ENCODE data around the gene THBD. TPM values are rescaled to one million over a fixed set of nuclear protein-coding genes. Genes with fewer than 3 reads are reported as not detected.

The THBD gene
- total RNA-seq, 4 donors from 2014 or later: 144 to 213 (median 178) TPM

GRCh38 chr20:23007886-23008655, 41.4 kb downstream of the THBD start:
- DNase-seq (ENCODE audit: low spot score in 2 of 2): no peak
- intact Hi-C loops (cut with DNase I; ENCODE audit: low total_unique reads): no loop called here
- TF ChIP-seq POLR2A (IDR thresholded peaks at IDR 0.05) (no peak), CTCF (IDR thresholded peaks at IDR 0.05) (no peak)
- 94% methylated on average over 9 of the region's 9 CpGs for WGBS, 2 donors
- no peak overlapping the region for H3K4me3 ChIP-seq (ENCODE audit: low read depth, poor library complexity, severe bottlenecking)

GRCh38 chr20:23007462-23007861, 42.0 kb downstream of the THBD start:
- intact Hi-C loops (cut with DNase I; ENCODE audit: low total_unique reads): no loop called here
- DNase-seq (ENCODE audit: low spot score in 2 of 2): no peak
- no peak overlapping the region for H3K4me3 ChIP-seq (ENCODE audit: low read depth, poor library complexity, severe bottlenecking)
- WGBS, 2 donors: 72% methylated on average over 3 of the region's 3 CpGs
- TF ChIP-seq POLR2A (IDR thresholded peaks at IDR 0.05): no peak

GRCh38 chr20:23005776-23006175, 43.7 kb downstream of the THBD start:
- no peak for DNase-seq (ENCODE audit: low spot score in 2 of 2)
- H3K4me3 ChIP-seq (ENCODE audit: low read depth, poor library complexity, severe bottlenecking): no peak overlapping the region
- TF ChIP-seq CTCF (IDR thresholded peaks at IDR 0.05): no peak
- no peak for TF ChIP-seq POLR2A (IDR thresholded peaks at IDR 0.05)
- intact Hi-C loops (cut with DNase I; ENCODE audit: low total_unique reads): no loop called here

GRCh38 chr20:23003881-23004460, 45.5 kb downstream of the THBD start:
- TF ChIP-seq POLR2A (IDR thresholded peaks at IDR 0.05) (no peak), CTCF (IDR thresholded peaks at IDR 0.05) (no peak)
- no peak for DNase-seq (ENCODE audit: low spot score in 2 of 2)
- intact Hi-C loops (cut with DNase I; ENCODE audit: low total_unique reads): no loop called here
- no peak overlapping the region for H3K4me3 ChIP-seq (ENCODE audit: low read depth, poor library complexity, severe bottlenecking)
- WGBS, 2 donors: 54 to 66% methylated on average over 2 of the region's 2 CpGs

GRCh38 chr20:23003077-23003635, 46.3 kb downstream of the THBD start:
- whole genome bisulfite sequencing, 2 donors: 92 to 94% methylated on average over 1 of the region's 1 CpG
- no peak overlapping the region for H3K4me3 ChIP-seq (ENCODE audit: low read depth, poor library complexity, severe bottlenecking)
- no peak for DNase-seq (ENCODE audit: low spot score in 2 of 2)
- TF ChIP-seq CTCF (IDR thresholded peaks at IDR 0.05): no peak
- TF ChIP-seq POLR2A (IDR thresholded peaks at IDR 0.05): no peak
- intact Hi-C loops (cut with DNase I; ENCODE audit: low total_unique reads): no loop called here

- no peak for TF ChIP-seq POLR2A (IDR thresholded peaks at IDR 0.05)
- TF ChIP-seq CTCF (IDR thresholded peaks at IDR 0.05): no peak
Measured at GRCh38 chr20:23002276-23002675, 47.2 kb downstream of the THBD start.

More at GRCh38 chr20:23002276-23002675, 47.2 kb downstream of the THBD start:
- intact Hi-C loops (cut with DNase I; ENCODE audit: low total_unique reads): no loop called here
- WGBS, 2 donors: 88 to 90% methylated on average over 6 of the region's 6 CpGs
- DNase-seq (ENCODE audit: low spot score in 2 of 2): no peak
- no peak overlapping the region for H3K4me3 ChIP-seq (ENCODE audit: low read depth, poor library complexity, severe bottlenecking)
